Frontal cortex (tissue), 4 donors: ENCODE data around the gene CCBE1. TPM values are rescaled to one million over a fixed set of nuclear protein-coding genes. Genes with fewer than 3 reads are reported as not detected.

ENCODE experiments used
- DNase-seq, 2 donors: peaks; one replicate each; pipeline ENCODE4 v3.0.0; 2012; ENCODE audit warnings: low spot score in 2 of 2
- FAIRE-seq: peaks from 2 replicates; lab custom pipeline; 2012; peaks lifted over from hg19 to GRCh38; lab: Jason Lieb, UNC
- total RNA-seq: library from RNA; depleted of rRNA; stranded (reverse); fragments of >200 nt; gene quantifications from one replicate; pipeline ENCODE4 v1.2.3, GENCODE V29; 2014
- donor health status: control.
- donor health status: control.
- donor health status: control.

The CCBE1 gene
- total RNA-seq, 1 donor from 2014 or later: 32.6 TPM

GRCh38 chr18:59597049-59597448 is 100.2 kb downstream of the CCBE1 start:
- DNase-seq (no peak), FAIRE-seq (no peak)

GRCh38 chr18:59593291-59593717 is 103.9 kb downstream of the CCBE1 start:
- FAIRE-seq (no peak), DNase-seq (no peak)

GRCh38 chr18:59592624-59593023 is 104.6 kb downstream of the CCBE1 start:
- FAIRE-seq: no peak
- no peak for DNase-seq

GRCh38 chr18:59582395-59582794 is 114.8 kb downstream of the CCBE1 start:
- no peak for DNase-seq
- no peak for FAIRE-seq

- DNase-seq (no peak), FAIRE-seq (no peak)
Observed at GRCh38 chr18:59579509-59579908, 117.7 kb downstream of the CCBE1 start.

- no peak for FAIRE-seq
Observed at GRCh38 chr18:59577386-59577655, 119.9 kb downstream of the CCBE1 start.

GRCh38 chr18:59576541-59577385 is 120.5 kb downstream of the CCBE1 start:
- no peak for FAIRE-seq
- DNase-seq: no peak

More at GRCh38 chr18:59577386-59577655, 119.9 kb downstream of the CCBE1 start:
- no peak for DNase-seq

- FAIRE-seq (no peak), DNase-seq (no peak)
Observed at GRCh38 chr18:59575995-59576394, 121.2 kb downstream of the CCBE1 start.

- FAIRE-seq (no peak), DNase-seq (no peak)
Observed at GRCh38 chr18:59573962-59574361, 123.3 kb downstream of the CCBE1 start.

- no peak for FAIRE-seq
- no peak for DNase-seq
Observed at GRCh38 chr18:59571902-59572301, 125.3 kb downstream of the CCBE1 start.

GRCh38 chr18:59570796-59571195 is 126.4 kb downstream of the CCBE1 start:
- DNase-seq (no peak), FAIRE-seq (no peak)

- no peak for FAIRE-seq
- no peak for DNase-seq
Observed at GRCh38 chr18:59570101-59570775, 127.0 kb downstream of the CCBE1 start.

- DNase-seq: no peak
- no peak for FAIRE-seq
Observed at GRCh38 chr18:59569390-59569791, 127.8 kb downstream of the CCBE1 start.

GRCh38 chr18:59567431-59567830 is 129.8 kb downstream of the CCBE1 start:
- no peak for DNase-seq
- FAIRE-seq: no peak

GRCh38 chr18:59566533-59566971 is 130.7 kb downstream of the CCBE1 start:
- FAIRE-seq (no peak), DNase-seq (no peak)

GRCh38 chr18:59565957-59566356 is 131.3 kb downstream of the CCBE1 start:
- no peak for FAIRE-seq
- DNase-seq: no peak

GRCh38 chr18:59564561-59564960 is 132.7 kb downstream of the CCBE1 start:
- FAIRE-seq (no peak), DNase-seq (no peak)

- no peak for FAIRE-seq
- DNase-seq: no peak
Observed at GRCh38 chr18:59563176-59563785, 133.9 kb downstream of the CCBE1 start.

GRCh38 chr18:59562751-59563150 is 134.5 kb downstream of the CCBE1 start:
- DNase-seq: no peak
- FAIRE-seq: no peak

- FAIRE-seq (no peak), DNase-seq (no peak)
Observed at GRCh38 chr18:59561612-59562011, 135.6 kb downstream of the CCBE1 start.

GRCh38 chr18:59560556-59560955 is 136.7 kb downstream of the CCBE1 start:
- FAIRE-seq: no peak
- no peak for DNase-seq
